PFSK-1 (cell line): Measurements from ENCODE around the gene TMPRSS4.

ENCODE experiments used
- POLR2AphosphoS5 ChIP-seq: IDR thresholded peaks from 2 replicates; pipeline ENCODE4 v1.6.1; 2012; ENCODE audit warnings: low read depth, mild to moderate bottlenecking, control low read depth, low read length, moderate library complexity
- SIN3A ChIP-seq: IDR thresholded peaks from 2 replicates; pipeline ENCODE4 v1.6.1; 2012; ENCODE audit warnings: mild to moderate bottlenecking, low read length, moderate library complexity, borderline replicate concordance; ENCODE audit not compliant: insufficient read depth
- TAF1 ChIP-seq: IDR thresholded peaks from 2 replicates; pipeline ENCODE4 v1.6.1; 2012; ENCODE audit warnings: low read length, control low read depth, borderline replicate concordance; ENCODE audit not compliant: insufficient read depth
- TF ChIP-seq, protein P1 (sequence below), 2 experiments: IDR thresholded peaks; 2 replicates each; pipeline versions ENCODE4 v1.6.1 to v1.8.0; 2011 to 2012; ENCODE audit warnings: low read depth in 2 of 2, low read length in 2 of 2, control low read depth in 1 of 2, inconsistent platforms in 1 of 2, mild to moderate bottlenecking in 1 of 2, moderate library complexity in 1 of 2; ENCODE audit not compliant: insufficient read depth in 1 of 2

GRCh38 chr11:118168316-118168715 is 91.4 kb downstream of the TMPRSS4 start:
- TF ChIP-seq TAF1 (no peak), POLR2AphosphoS5 (no peak), SIN3A (no peak)
- TF ChIP-seq, protein P1, sequence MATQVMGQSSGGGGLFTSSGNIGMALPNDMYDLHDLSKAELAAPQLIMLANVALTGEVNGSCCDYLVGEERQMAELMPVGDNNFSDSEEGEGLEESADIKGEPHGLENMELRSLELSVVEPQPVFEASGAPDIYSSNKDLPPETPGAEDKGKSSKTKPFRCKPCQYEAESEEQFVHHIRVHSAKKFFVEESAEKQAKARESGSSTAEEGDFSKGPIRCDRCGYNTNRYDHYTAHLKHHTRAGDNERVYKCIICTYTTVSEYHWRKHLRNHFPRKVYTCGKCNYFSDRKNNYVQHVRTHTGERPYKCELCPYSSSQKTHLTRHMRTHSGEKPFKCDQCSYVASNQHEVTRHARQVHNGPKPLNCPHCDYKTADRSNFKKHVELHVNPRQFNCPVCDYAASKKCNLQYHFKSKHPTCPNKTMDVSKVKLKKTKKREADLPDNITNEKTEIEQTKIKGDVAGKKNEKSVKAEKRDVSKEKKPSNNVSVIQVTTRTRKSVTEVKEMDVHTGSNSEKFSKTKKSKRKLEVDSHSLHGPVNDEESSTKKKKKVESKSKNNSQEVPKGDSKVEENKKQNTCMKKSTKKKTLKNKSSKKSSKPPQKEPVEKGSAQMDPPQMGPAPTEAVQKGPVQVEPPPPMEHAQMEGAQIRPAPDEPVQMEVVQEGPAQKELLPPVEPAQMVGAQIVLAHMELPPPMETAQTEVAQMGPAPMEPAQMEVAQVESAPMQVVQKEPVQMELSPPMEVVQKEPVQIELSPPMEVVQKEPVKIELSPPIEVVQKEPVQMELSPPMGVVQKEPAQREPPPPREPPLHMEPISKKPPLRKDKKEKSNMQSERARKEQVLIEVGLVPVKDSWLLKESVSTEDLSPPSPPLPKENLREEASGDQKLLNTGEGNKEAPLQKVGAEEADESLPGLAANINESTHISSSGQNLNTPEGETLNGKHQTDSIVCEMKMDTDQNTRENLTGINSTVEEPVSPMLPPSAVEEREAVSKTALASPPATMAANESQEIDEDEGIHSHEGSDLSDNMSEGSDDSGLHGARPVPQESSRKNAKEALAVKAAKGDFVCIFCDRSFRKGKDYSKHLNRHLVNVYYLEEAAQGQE (IDR thresholded peaks at IDR 0.05; ENCODE audit: insufficient read depth in 1 of 2, low read depth in 2 of 2, low read length in 2 of 2) = no peak
